CD8-positive, alpha-beta memory T cell (primary cell): Measurements from ENCODE around the gene RFESD. TPM values are rescaled to one million over a fixed set of nuclear protein-coding genes. Genes with fewer than 3 reads are reported as not detected.

Experiments
- CTCF ChIA-PET: fragments of 350-600 bp; sonication (Branson Sonifier 250); formaldehyde crosslinking; loops from one replicate; lab custom pipeline; 2021; ENCODE audit warnings: antibody characterized with exemption; lab: Charles Lee
- POLR2A ChIA-PET: fragments of 350-600 bp; sonication (Branson Sonifier 250); formaldehyde crosslinking; loops from one replicate; lab custom pipeline; 2021; ENCODE audit warnings: antibody characterized with exemption; lab: Charles Lee
- DNase-seq, 5 donors: peaks; one replicate each; pipeline versions ENCODE4 v3.0.0 to v3.0.0-alpha.2; 2020 to 2022; ENCODE audit warnings: mixed read lengths in 1 of 5
- H3K27ac ChIP-seq: one replicate; pipeline ENCODE4 v1.7.0; 2013; ENCODE audit warnings: low read depth, mild to moderate bottlenecking, low read length, moderate library complexity
- H3K27me3 ChIP-seq: 2 replicates; pipeline ENCODE4 v1.7.0; 2013; ENCODE audit warnings: low read length, mild to moderate bottlenecking; ENCODE audit not compliant: insufficient read depth, poor library complexity, severe bottlenecking
- H3K36me3 ChIP-seq: 2 replicates; pipeline ENCODE4 v1.7.0; 2013; ENCODE audit warnings: mild to moderate bottlenecking, low read length, moderate library complexity; ENCODE audit not compliant: insufficient read depth
- H3K4me1 ChIP-seq: 2 replicates; pipeline ENCODE4 v1.7.0; 2013; ENCODE audit warnings: mild to moderate bottlenecking, low read length, moderate library complexity; ENCODE audit not compliant: insufficient read depth
- H3K4me3 ChIP-seq: 2 replicates; pipeline ENCODE4 v1.7.0; 2013; ENCODE audit warnings: mild to moderate bottlenecking, low read length
- H3K9me3 ChIP-seq: 2 replicates; pipeline ENCODE4 v1.7.0; 2013; ENCODE audit warnings: mild to moderate bottlenecking, low read length
- H3K27ac Mint-ChIP-seq, 8 donors: one replicate each; pipeline ENCODE4 v1.8.0; 2020 to 2021; ENCODE audit warnings: mixed read lengths in 8 of 8, mild to moderate bottlenecking in 6 of 8, inconsistent platforms in 3 of 8, moderate library complexity in 3 of 8
- H3K27me3 Mint-ChIP-seq, 2 donors: one replicate each; pipeline ENCODE4 v1.8.0; 2020 to 2021; ENCODE audit warnings: mixed read lengths in 2 of 2, mild to moderate bottlenecking in 1 of 2, moderate library complexity in 1 of 2
- H3K36me3 Mint-ChIP-seq, 3 donors: one replicate each; pipeline ENCODE4 v1.8.0; 2020 to 2021; ENCODE audit warnings: mixed read lengths in 3 of 3, inconsistent platforms in 1 of 3, mild to moderate bottlenecking in 1 of 3
- H3K4me1 Mint-ChIP-seq, 3 donors: one replicate each; pipeline ENCODE4 v1.8.0; 2020 to 2021; ENCODE audit warnings: mixed read lengths in 3 of 3, inconsistent platforms in 1 of 3, mild to moderate bottlenecking in 1 of 3
- H3K4me3 Mint-ChIP-seq, 7 donors: one replicate each; pipeline ENCODE4 v1.8.0; 2020 to 2021; ENCODE audit warnings: mixed read lengths in 7 of 7, mild to moderate bottlenecking in 6 of 7, moderate library complexity in 4 of 7, inconsistent platforms in 2 of 7
- H3K9me3 Mint-ChIP-seq, 5 donors: one replicate each; pipeline ENCODE4 v1.8.0; 2020 to 2022; ENCODE audit warnings: mixed read lengths in 5 of 5, mild to moderate bottlenecking in 3 of 5, moderate library complexity in 2 of 5, inconsistent platforms in 1 of 5
- polyA plus RNA-seq: library from polyadenylated mRNA; unstranded; fragments of 300-500 nt; fragmentation: Illumina TruSeq; gene quantifications from one replicate; pipeline ENCODE4 v1.2.3, GENCODE V29; 2021
- total RNA-seq, 2 experiments: library from RNA; stranded (reverse); gene quantifications; one replicate each; pipeline ENCODE4 v1.2.3, GENCODE V29; 2021

The RFESD gene
- total and polyA plus RNA-seq, 3 experiments from 2014 or later: 4.2 to 7.2 (median 5.4) TPM

DNA sequence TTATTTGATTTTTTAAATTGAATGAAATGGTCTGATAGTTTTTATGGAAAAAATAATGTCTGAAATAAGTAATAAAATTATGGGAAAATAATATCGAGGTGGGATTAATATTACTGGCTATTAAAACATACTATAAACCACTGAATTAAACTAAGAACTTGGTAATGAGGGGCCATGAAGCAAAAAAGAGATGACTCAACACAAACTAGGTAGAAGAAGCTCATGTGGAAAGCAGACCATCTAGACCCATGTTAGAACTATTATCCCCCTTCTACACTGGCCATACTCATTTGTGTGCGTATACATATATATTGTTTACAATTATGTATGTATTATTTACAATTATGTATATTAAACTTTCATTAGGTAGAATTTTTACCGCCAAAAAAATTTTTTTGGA is 35.2 kb upstream of the RFESD start:
- Mint-ChIP-seq H3K27ac (no peak overlapping the region), H3K9me3 (peaks cover 6 to 13% (median 10%) of the 10 kb centered on the region in 5 donors), H3K27me3 (peaks cover 0 to 5% of the 10 kb centered on the region in 2 donors), H3K4me1 (peaks cover 3 to 20% (median 6%) of the 10 kb centered on the region in 3 donors), H3K36me3 (peaks cover 4 to 14% (median 11%) of the 10 kb centered on the region in 3 donors), H3K4me3 (no peak overlapping the region)
- H3K27ac ChIP-seq: no peak overlapping the region
- ChIA-PET CTCF (no interaction called here), POLR2A (no interaction called here)
- H3K4me3 ChIP-seq: no peak overlapping the region
- DNase-seq: no peak
- no peaks in the 10 kb centered on the region for H3K27me3 ChIP-seq
- no peaks in the 10 kb centered on the region for H3K4me1 ChIP-seq
- no peaks in the 10 kb centered on the region for H3K9me3 ChIP-seq
- no peaks in the 10 kb centered on the region for H3K36me3 ChIP-seq

GRCh38 chr5:95613514-95613913 is 33.1 kb upstream of the RFESD start:
- no peaks in the 10 kb centered on the region for H3K27me3 ChIP-seq
- Mint-ChIP-seq H3K27ac (no peak overlapping the region), H3K4me1 (peaks cover 9 to 35% (median 13%) of the 10 kb centered on the region in 3 donors), H3K4me3 (no peak overlapping the region), H3K27me3 (peaks cover 0 to 5% of the 10 kb centered on the region in 2 donors), H3K9me3 (peaks cover 6 to 13% (median 10%) of the 10 kb centered on the region in 5 donors), H3K36me3 (peaks cover 4 to 14% (median 10%) of the 10 kb centered on the region in 3 donors)
- DNase-seq: no peak
- ChIA-PET POLR2A (no interaction called here), CTCF (no interaction called here)
- no peaks in the 10 kb centered on the region for H3K9me3 ChIP-seq
- no peak overlapping the region for H3K4me3 ChIP-seq
- H3K4me1 ChIP-seq: no peaks in the 10 kb centered on the region
- no peak overlapping the region for H3K27ac ChIP-seq
- no peaks in the 10 kb centered on the region for H3K36me3 ChIP-seq

DNA sequence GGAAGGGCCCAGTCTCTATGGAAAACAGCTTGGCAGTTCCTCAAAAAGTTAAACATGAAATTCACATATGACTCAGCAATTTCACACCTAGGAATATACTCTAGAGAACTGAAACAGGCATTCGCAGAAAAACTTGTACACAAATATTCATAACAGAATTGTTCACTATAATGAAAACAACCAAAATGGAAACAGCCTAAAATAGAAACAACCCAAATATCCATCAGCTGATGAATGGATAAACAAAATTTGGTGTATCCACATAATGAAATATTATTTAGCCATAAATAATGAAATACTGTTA is 31.5 kb upstream of the RFESD start:
- H3K4me3 Mint-ChIP-seq: no peak overlapping the region

GRCh38 chr5:95617057-95617456 is 29.5 kb upstream of the RFESD start:
- CTCF ChIA-PET: no interaction called here
- Histone ChIP-seq H3K4me1 (peaks cover 19% of the 10 kb centered on the region), H3K27ac (no peak overlapping the region), H3K36me3 (no peaks in the 10 kb centered on the region), H3K4me3 (no peak overlapping the region), H3K27me3 (no peaks in the 10 kb centered on the region), H3K9me3 (no peaks in the 10 kb centered on the region)
- Mint-ChIP-seq H3K27me3 (peaks cover 2 to 4% of the 10 kb centered on the region in 2 donors), H3K9me3 (peaks cover 6 to 13% (median 10%) of the 10 kb centered on the region in 5 donors), H3K36me3 (peaks cover 8 to 14% (median 10%) of the 10 kb centered on the region in 3 donors), H3K27ac (no peak overlapping the region), H3K4me1 (peaks cover 29 to 59% (median 37%) of the 10 kb centered on the region in 3 donors), H3K4me3 (peak overlapping the region in 1 of 7 donors; percentile 31)
- DNase-seq: no peak
- POLR2A ChIA-PET: no interaction called here

More for the DNA sequence above, 31.5 kb upstream of the RFESD start:
- no peaks in the 10 kb centered on the region for H3K27me3 ChIP-seq
- H3K4me1 Mint-ChIP-seq: peaks cover 22 to 51% (median 29%) of the 10 kb centered on the region in 3 donors
- no peak for DNase-seq
- no peak overlapping the region for H3K27ac ChIP-seq
- H3K27ac Mint-ChIP-seq: no peak overlapping the region
- no peaks in the 10 kb centered on the region for H3K36me3 ChIP-seq
- POLR2A ChIA-PET: no interaction called here
- H3K4me3 ChIP-seq: no peak overlapping the region
- peaks cover 8 to 14% (median 10%) of the 10 kb centered on the region in 3 donors for H3K36me3 Mint-ChIP-seq
- no peaks in the 10 kb centered on the region for H3K9me3 ChIP-seq
- peaks cover 11% of the 10 kb centered on the region for H3K4me1 ChIP-seq
- peaks cover 6 to 13% (median 10%) of the 10 kb centered on the region in 5 donors for H3K9me3 Mint-ChIP-seq
- CTCF ChIA-PET: no interaction called here
- H3K27me3 Mint-ChIP-seq: peaks cover 2 to 4% of the 10 kb centered on the region in 2 donors

DNA sequence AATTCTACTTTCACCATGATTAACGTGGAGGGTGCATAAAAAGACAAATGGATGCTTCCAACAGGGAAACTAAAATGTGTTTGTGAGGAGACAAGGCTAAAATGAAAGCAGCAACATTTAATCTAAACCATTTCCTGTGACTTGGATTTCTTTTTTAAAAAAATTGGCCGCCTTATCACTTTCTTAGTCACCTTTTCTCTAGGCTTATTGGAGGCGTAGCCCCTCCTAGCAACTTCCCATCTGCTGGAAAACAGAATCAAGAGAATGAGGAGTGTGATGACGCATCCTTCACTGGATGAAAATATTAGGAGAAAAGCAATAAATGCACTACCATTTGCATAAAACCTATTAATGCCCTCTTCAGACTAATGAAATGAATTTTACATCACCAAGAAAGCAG is 27.5 kb upstream of the RFESD start:
- Histone ChIP-seq H3K36me3 (no peaks in the 10 kb centered on the region), H3K27me3 (no peaks in the 10 kb centered on the region), H3K4me3 (peak overlapping the region; percentile 72), H3K27ac (no peak overlapping the region), H3K4me1 (peaks cover 35% of the 10 kb centered on the region), H3K9me3 (no peaks in the 10 kb centered on the region)
- no peaks in the 10 kb centered on the region for H3K9me3 Mint-ChIP-seq
- H3K27ac Mint-ChIP-seq: peak overlapping the region in 5 of 8 donors; percentile 21 to 89 (median 63)
- no peak for DNase-seq
- H3K4me1 Mint-ChIP-seq: peaks cover 44 to 72% (median 57%) of the 10 kb centered on the region in 3 donors
- peaks cover 2 to 4% of the 10 kb centered on the region in 2 donors for H3K27me3 Mint-ChIP-seq
- ChIA-PET CTCF (no interaction called here), POLR2A (no interaction called here)
- peak overlapping the region; percentile 84 to 95 (median 92) for H3K4me3 Mint-ChIP-seq
- peaks cover 4 to 5% (median 4%) of the 10 kb centered on the region in 3 donors for H3K36me3 Mint-ChIP-seq

DNA sequence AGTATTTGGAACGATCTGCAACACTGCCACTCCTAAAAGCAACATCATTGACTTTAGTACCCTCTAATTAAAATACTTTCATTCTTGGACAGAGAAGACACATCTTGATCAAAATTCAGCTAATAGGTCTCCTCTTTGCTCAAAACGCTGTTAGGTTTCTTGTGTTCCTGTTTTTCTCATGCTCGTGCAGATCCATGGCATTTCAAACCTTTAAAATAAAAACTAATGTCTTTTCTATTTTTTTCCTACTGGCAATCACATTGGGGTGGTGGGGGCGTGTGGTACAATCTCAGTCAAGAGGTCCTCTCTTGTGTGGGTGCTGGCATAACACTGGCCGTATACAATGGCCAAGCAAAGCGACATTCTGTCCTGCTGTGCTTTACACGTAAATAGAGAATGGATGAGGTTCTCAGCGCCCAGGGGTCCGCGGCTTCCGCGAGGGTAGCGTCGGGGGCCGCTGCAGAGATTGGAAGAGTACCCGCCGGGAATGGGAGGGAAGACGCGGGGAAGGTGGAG is 27.0 kb upstream of the RFESD start:
- peaks cover 4% of the 10 kb centered on the region in 3 donors for H3K36me3 Mint-ChIP-seq
- peak overlapping the region; percentile 84 to 95 (median 92) for H3K4me3 Mint-ChIP-seq
- ChIA-PET POLR2A (no interaction called here), CTCF (no interaction called here)
- Histone ChIP-seq H3K27me3 (no peaks in the 10 kb centered on the region), H3K4me3 (peak overlapping the region; percentile 72), H3K9me3 (no peaks in the 10 kb centered on the region), H3K27ac (no peak overlapping the region), H3K36me3 (no peaks in the 10 kb centered on the region), H3K4me1 (peaks cover 35% of the 10 kb centered on the region)
- peaks cover 44 to 77% (median 57%) of the 10 kb centered on the region in 3 donors for H3K4me1 Mint-ChIP-seq
- peak in 1 of 5 donors; percentile 3 for DNase-seq
- peak overlapping the region; percentile 3 to 89 (median 76) for H3K27ac Mint-ChIP-seq
- no peaks in the 10 kb centered on the region for H3K9me3 Mint-ChIP-seq
- H3K27me3 Mint-ChIP-seq: peaks cover 2 to 4% of the 10 kb centered on the region in 2 donors

DNA sequence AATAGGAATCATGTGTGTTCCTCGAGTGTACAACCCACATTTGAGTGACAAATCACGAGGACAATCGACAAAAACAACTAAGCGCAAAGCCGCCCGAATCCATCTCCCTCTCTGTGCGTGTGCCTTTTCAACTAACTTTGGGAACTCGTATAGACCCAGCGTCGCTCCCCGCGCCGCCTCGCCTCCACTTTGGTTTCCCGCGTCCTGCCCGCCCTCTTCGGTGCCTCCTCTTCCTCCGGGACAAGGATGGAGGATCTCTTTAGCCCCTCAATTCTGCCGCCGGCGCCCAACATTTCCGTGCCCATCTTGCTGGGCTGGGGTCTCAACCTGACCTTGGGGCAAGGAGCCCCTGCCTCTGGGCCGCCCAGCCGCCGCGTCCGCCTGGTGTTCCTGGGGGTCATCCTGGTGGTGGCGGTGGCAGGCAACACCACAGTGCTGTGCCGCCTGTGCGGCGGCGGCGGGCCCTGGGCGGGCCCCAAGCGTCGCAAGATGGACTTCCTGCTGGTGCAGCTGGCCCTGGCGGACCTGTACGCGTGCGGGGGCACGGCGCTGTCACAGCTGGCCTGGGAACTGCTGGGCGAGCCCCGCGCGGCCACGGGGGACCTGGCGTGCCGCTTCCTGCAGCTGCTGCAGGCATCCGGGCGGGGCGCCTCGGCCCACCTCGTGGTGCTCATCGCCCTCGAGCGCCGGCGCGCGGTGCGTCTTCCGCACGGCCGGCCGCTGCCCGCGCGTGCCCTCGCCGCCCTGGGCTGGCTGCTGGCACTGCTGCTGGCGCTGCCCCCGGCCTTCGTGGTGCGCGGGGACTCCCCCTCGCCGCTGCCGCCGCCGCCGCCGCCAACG is 26.3 kb upstream of the RFESD start, which contains the start of gene GPR150:
TSS of gene GPR150 (plus strand) at position 58 of the 840 bp plus-strand sequence. CDS start at position 247, 189 bp downstream.
- peak within 1 kb of the TSS; percentile 21 to 89 (median 76) for H3K27ac Mint-ChIP-seq
- Histone ChIP-seq H3K27me3 (no peaks in the 10 kb centered on the region), H3K27ac (peak within 1 kb of the TSS; percentile 19), H3K9me3 (no peaks in the 10 kb centered on the region), H3K36me3 (no peaks in the 10 kb centered on the region), H3K4me3 (peak within 1 kb of the TSS; percentile 72), H3K4me1 (peaks cover 35% of the 10 kb centered on the region)
- ChIA-PET CTCF (interaction anchor here (0.6 to 1.3 kb wide), 2 partner anchors 12 to 64 kb away, joined by 3 read pairs; no protein-coding TSS in a partner anchor), POLR2A (interaction anchor here (1.8 kb wide), 1 partner anchor 26 kb away, joined by 4 read pairs; the partner anchor contains the start of gene RFESD)
- peaks cover 41 to 73% (median 57%) of the 10 kb centered on the region in 3 donors for H3K4me1 Mint-ChIP-seq
- peaks cover 2 to 4% of the 10 kb centered on the region in 2 donors for H3K27me3 Mint-ChIP-seq
- no peaks in the 10 kb centered on the region for H3K9me3 Mint-ChIP-seq
- DNase-seq: peak; percentile 50 to 69 (median 58)
- H3K4me3 Mint-ChIP-seq: peak within 1 kb of the TSS; percentile 84 to 95 (median 92)
- H3K36me3 Mint-ChIP-seq: peaks cover 0 to 4% (median 2%) of the 10 kb centered on the region in 3 donors
